Activated T-cell treated with anti-CD3 and anti-CD28 coated beads, Interleukin-2, amount 50 U/mL, for 1 hour (primary cell): ENCODE results near the gene ACER3.
"Not testable (repeated sequence)": the region's sequence is repeated elsewhere in the genome, so short reads cannot be mapped to it uniquely, and the experiment has no call there.

Experiments
- DNase-seq: peaks from one replicate; pipeline ENCODE4 v3.0.0-alpha.2; 2020

ACER3 gene

GRCh38 chr11:76860539-76861475 lies at the start of gene ACER3:
ACER3 (plus strand) TSS chr11:76860918; CDS start chr11:76860977, 59 bp downstream.
- DNase-seq = peak; percentile 85

- no peak for DNase-seq
These were observed 49.5 kb upstream of the ACER3 start for GRCh38 chr11:76811259-76811658.

GRCh38 chr11:76814414-76814813 lies 46.3 kb upstream of the ACER3 start:
- no peak for DNase-seq

GRCh38 chr11:76815678-76816077 lies 45.0 kb upstream of the ACER3 start:
- DNase-seq = not testable (repeated sequence)

- DNase-seq = no peak
These were observed 40.5 kb upstream of the ACER3 start for GRCh38 chr11:76820184-76820566.

- not testable (repeated sequence) for DNase-seq
These were observed 39.3 kb upstream of the ACER3 start for GRCh38 chr11:76821396-76821795.

- no peak for DNase-seq
These were observed 38.3 kb upstream of the ACER3 start for GRCh38 chr11:76822406-76822805.

- DNase-seq = no peak
These were observed 37.2 kb upstream of the ACER3 start for GRCh38 chr11:76823481-76824028.

- DNase-seq = no peak
These were observed 36.4 kb upstream of the ACER3 start for GRCh38 chr11:76824083-76824939.

GRCh38 chr11:76824980-76825725 lies 35.6 kb upstream of the ACER3 start:
- no peak for DNase-seq

GRCh38 chr11:76825726-76826396 lies 34.9 kb upstream of the ACER3 start:
- no peak for DNase-seq

- DNase-seq = not testable (repeated sequence)
These were observed 34.2 kb upstream of the ACER3 start for GRCh38 chr11:76826508-76826907.

GRCh38 chr11:76827005-76827404 lies 33.7 kb upstream of the ACER3 start:
- not testable (repeated sequence) for DNase-seq

- no peak for DNase-seq
These were observed 29.9 kb upstream of the ACER3 start for GRCh38 chr11:76830639-76831327.

GRCh38 chr11:76831686-76832310 lies 28.9 kb upstream of the ACER3 start:
- no peak for DNase-seq

- DNase-seq = no peak
These were observed 28.4 kb upstream of the ACER3 start for GRCh38 chr11:76832361-76832760.

GRCh38 chr11:76834151-76834550 lies 26.6 kb upstream of the ACER3 start:
- no peak for DNase-seq

- DNase-seq = no peak
These were observed 25.7 kb upstream of the ACER3 start for GRCh38 chr11:76835036-76835435.

- DNase-seq = no peak
These were observed 24.6 kb upstream of the ACER3 start for GRCh38 chr11:76835928-76836612.

GRCh38 chr11:76836613-76837291 lies 24.0 kb upstream of the ACER3 start:
- no peak for DNase-seq
